H1 (cell line): Measurements from ENCODE around the gene KCNMA1. TPM values are rescaled to one million over a fixed set of nuclear protein-coding genes. Genes with fewer than 3 reads are reported as not detected.

Experiments used
- CTCF ChIA-PET: fragments of 300-600 bp; sonication (Branson Sonifier 250); formaldehyde crosslinking; loops from one replicate; lab custom pipeline; 2021; ENCODE audit not compliant: partially characterized antibody; lab: Charles Lee
- POLR2A ChIA-PET: fragments of 300-600 bp; sonication (Branson Sonifier 250); formaldehyde crosslinking; loops from one replicate; lab custom pipeline; 2021; ENCODE audit warnings: inconsistent platforms; ENCODE audit not compliant: partially characterized antibody; lab: Charles Lee
- DNase-seq, 2 experiments: peaks; one replicate each; pipeline versions ENCODE4 v3.0.0 to v3.0.0-alpha.2; 2010 to 2022; ENCODE audit warnings: low spot score in 2 of 2, low read depth in 1 of 2, mixed read lengths in 1 of 2
- FAIRE-seq: peaks from 2 replicates; lab custom pipeline; 2011; peaks lifted over from hg19 to GRCh38; lab: Jason Lieb, UNC
- H2AFZ ChIP-seq: 2 replicates; pipeline ENCODE4 v1.8.1; 2012; ENCODE audit warnings: low read length, inconsistent platforms
- H2AK5ac ChIP-seq: 2 replicates; pipeline ENCODE4 v1.6.1; 2013; ENCODE audit warnings: low read depth, low read length
- H2BK120ac ChIP-seq: replicated peaks from 2 replicates; pipeline ENCODE3; 2013; ENCODE audit warnings: low read depth, low read length, inconsistent platforms
- H2BK12ac ChIP-seq: 2 replicates; pipeline ENCODE4 v1.6.1; 2013; ENCODE audit warnings: low read depth, low read length
- H2BK15ac ChIP-seq: 2 replicates; pipeline ENCODE4 v1.6.1; 2013; ENCODE audit warnings: low read length
- H2BK20ac ChIP-seq: 2 replicates; pipeline ENCODE4 v1.6.1; 2013; ENCODE audit warnings: low read length
- H2BK5ac ChIP-seq: 2 replicates; pipeline ENCODE4 v1.6.1; 2013; ENCODE audit warnings: low read depth, low read length
- H3K14ac ChIP-seq: 2 replicates; pipeline ENCODE4 v1.6.1; 2013; ENCODE audit warnings: inconsistent platforms; ENCODE audit not compliant: insufficient read length
- H3K18ac ChIP-seq: 2 replicates; pipeline ENCODE4 v1.6.1; 2013; ENCODE audit warnings: low read length; ENCODE audit errors: extremely low read depth
- H3K23ac ChIP-seq: 2 replicates; pipeline ENCODE4 v1.6.1; 2013; ENCODE audit warnings: inconsistent platforms; ENCODE audit not compliant: insufficient read length
- H3K23me2 ChIP-seq: 2 replicates; pipeline ENCODE4 v1.6.1; 2013; ENCODE audit warnings: low read depth, low read length
- H3K27ac ChIP-seq: 2 replicates; pipeline ENCODE4 v1.6.1; 2011; ENCODE audit warnings: low read depth, low read length, inconsistent platforms
- H3K27me3 ChIP-seq, 4 experiments: replicated peaks in 1 of 4; 1 replicate in 1 of 4; 2 replicates in 3 of 4; pipeline versions ENCODE4 v1.6.1 to v1.8.1; 2011 to 2013; ENCODE audit warnings: low read length in 3 of 4, mild to moderate bottlenecking in 3 of 4, inconsistent platforms in 2 of 4, mixed read lengths in 2 of 4, moderate library complexity in 1 of 4; ENCODE audit not compliant: control insufficient read depth in 3 of 4, insufficient read depth in 3 of 4; ENCODE audit errors: extremely low read depth in 1 of 4
- H3K36me3 ChIP-seq, 4 experiments: 2 replicates each; pipeline versions ENCODE4 v1.6.1 to v1.8.1; 2011 to 2013; ENCODE audit warnings: mild to moderate bottlenecking in 4 of 4, low read length in 3 of 4, moderate library complexity in 2 of 4, control low read depth in 1 of 4, inconsistent platforms in 1 of 4; ENCODE audit not compliant: insufficient read depth in 4 of 4, control insufficient read depth in 2 of 4
- H3K4ac ChIP-seq: replicated peaks from 2 replicates; pipeline ENCODE3; 2013; ENCODE audit warnings: low read length, low read depth, mixed read lengths, inconsistent platforms; ENCODE audit not compliant: insufficient read length
- H3K4me1 ChIP-seq, 4 experiments: replicated peaks in 1 of 4; 1 replicate in 1 of 4; 2 replicates in 3 of 4; pipeline versions ENCODE4 v1.6.1 to v1.8.1; 2011 to 2013; ENCODE audit warnings: low read length in 3 of 4, inconsistent platforms in 2 of 4, mixed read lengths in 1 of 4; ENCODE audit not compliant: insufficient read depth in 4 of 4, control insufficient read depth in 3 of 4
- H3K4me2 ChIP-seq, 2 experiments: 2 replicates each; pipeline versions ENCODE4 v1.6.1 to v1.8.1; 2011 to 2013; ENCODE audit warnings: low read depth in 2 of 2, low read length in 2 of 2, control low read depth in 1 of 2, inconsistent platforms in 1 of 2, mild to moderate bottlenecking in 1 of 2; ENCODE audit not compliant: insufficient read depth in 1 of 2
- H3K4me3 ChIP-seq, 4 experiments: fragments of 200-600, 300-600 bp in 1 of 4; sonication (generic), shearing (Covaris generic), sonication (Bioruptor Twin) in 1 of 4; 2 replicates each; pipeline versions ENCODE4 v1.5.1 to v1.8.1; 2011 to 2016; ENCODE audit warnings: low read length in 4 of 4, low read depth in 3 of 4, control low read depth in 2 of 4, inconsistent platforms in 2 of 4, mild to moderate bottlenecking in 2 of 4, mixed read lengths in 1 of 4, moderate library complexity in 1 of 4; ENCODE audit not compliant: insufficient read depth in 2 of 4; ENCODE audit errors: extremely low read depth in 1 of 4
- H3K56ac ChIP-seq: replicated peaks from 2 replicates; pipeline ENCODE3; 2013; ENCODE audit warnings: low read depth, mild to moderate bottlenecking, mixed read lengths, low read length, inconsistent platforms; ENCODE audit not compliant: insufficient read length
- H3K79me1 ChIP-seq: 2 replicates; pipeline ENCODE4 v1.6.1; 2013; ENCODE audit warnings: low read depth, low read length, control low read depth
- H3K79me2 ChIP-seq, 2 experiments: 2 replicates each; pipeline versions ENCODE4 v1.6.1 to v1.8.1; 2012 to 2013; ENCODE audit warnings: low read length in 2 of 2, mild to moderate bottlenecking in 2 of 2, inconsistent platforms in 1 of 2; ENCODE audit not compliant: insufficient read depth in 2 of 2, control insufficient read depth in 1 of 2
- H3K9ac ChIP-seq, 4 experiments: replicated peaks in 1 of 4; 1 replicate in 1 of 4; 2 replicates in 3 of 4; pipeline versions ENCODE4 v1.6.1 to v1.8.1; 2011 to 2013; ENCODE audit warnings: low read depth in 3 of 4, low read length in 3 of 4, control low read depth in 2 of 4, mild to moderate bottlenecking in 2 of 4, moderate library complexity in 2 of 4, inconsistent platforms in 1 of 4; ENCODE audit errors: extremely low read depth in 1 of 4
- H3K9me3 ChIP-seq, 2 experiments: 2 replicates each; pipeline versions ENCODE4 v1.6.1 to v1.8.1; 2012 to 2013; ENCODE audit warnings: mild to moderate bottlenecking in 2 of 2, moderate library complexity in 2 of 2, control low read depth in 1 of 2, inconsistent platforms in 1 of 2, low read depth in 1 of 2, low read length in 1 of 2, mixed read lengths in 1 of 2; ENCODE audit not compliant: insufficient read depth in 2 of 2
- H4K20me1 ChIP-seq, 2 experiments: replicated peaks in 1 of 2; 2 replicates each; pipeline versions ENCODE3 to v1.8.1; 2011 to 2013; ENCODE audit warnings: inconsistent platforms in 2 of 2, low read length in 2 of 2, mild to moderate bottlenecking in 1 of 2; ENCODE audit not compliant: insufficient read depth in 2 of 2, control insufficient read depth in 1 of 2
- H4K5ac ChIP-seq: 2 replicates; pipeline ENCODE4 v1.6.1; 2013; ENCODE audit warnings: low read length, low read depth, mixed read lengths, inconsistent platforms; ENCODE audit not compliant: insufficient read length
- H4K8ac ChIP-seq: 2 replicates; pipeline ENCODE4 v1.8.0; 2013; ENCODE audit warnings: mild to moderate bottlenecking, moderate library complexity, low read length, inconsistent platforms; ENCODE audit not compliant: insufficient read depth; ENCODE audit errors: extremely low read depth
- H4K91ac ChIP-seq: replicated peaks from 2 replicates; pipeline ENCODE3; 2013; ENCODE audit warnings: low read length, mixed read lengths, inconsistent platforms; ENCODE audit not compliant: insufficient read length
- PHF8 ChIP-seq: fragments of 200-600 bp; sonication (generic); conservative IDR thresholded peaks from 2 replicates; pipeline ENCODE4 v1.7.1; 2012; ENCODE audit warnings: low read depth, mild to moderate bottlenecking, inconsistent platforms, low read length, moderate library complexity
- RFX5 ChIP-seq: IDR thresholded peaks from 2 replicates; pipeline ENCODE4 v1.6.1; 2011; ENCODE audit warnings: low read depth, low read length, improper control_type of control experiment, borderline replicate concordance
- RXRA ChIP-seq: IDR thresholded peaks from 2 replicates; pipeline ENCODE4 v1.6.1; 2011; ENCODE audit warnings: low read depth, mild to moderate bottlenecking, low read length, moderate library complexity; ENCODE audit not compliant: insufficient read depth
- TEAD4 ChIP-seq: IDR thresholded peaks from 2 replicates; pipeline ENCODE4 v1.6.1; 2012; ENCODE audit warnings: low read depth, low read length, inconsistent platforms, mixed read lengths
- WGBS, 2 experiments: shearing (Covaris generic) in 1 of 2; methylation state at CpG; one replicate each; pipeline versions ENCODE4 v1.1.6 to v1.1.7; 2013 to 2015; ENCODE audit warnings: low lambda C conversion rate in 2 of 2, mixed read lengths in 2 of 2, inconsistent platforms in 1 of 2, low coverage in 1 of 2, missing lambda C conversion rate in 1 of 2; ENCODE audit not compliant: insufficient replicate concordance in 2 of 2, insufficient coverage in 1 of 2, insufficient read length in 1 of 2; ENCODE audit errors: extremely low coverage in 1 of 2, missing lambda C conversion rate in 1 of 2; 5-methylcytosine and 5-hydroxymethylcytosine counted together
- polyA plus RNA-seq, 7 experiments: library from polyadenylated mRNA; depleted of rRNA in 3 of 7; stranded (reverse) in 5 of 7; unstranded in 2 of 7; fragments of >200 nt in 5 of 7; fragments of 200-250 nt in 2 of 7; gene quantifications; 1 replicate in 5 of 7; 2 replicates in 1 of 7; 4 replicates in 1 of 7; pipeline versions ENCODE4 v1.2.1 to v1.2.3, GENCODE V29; 2011 to 2013; ENCODE audit warnings: missing spikeins in 2 of 7, mixed read lengths in 2 of 7
- total RNA-seq: library from RNA; stranded (reverse); fragmentation: NEBNext Ultra II Directional; extraction: Animal tissue kit (Norgen Biotek cat#: 25700); gene quantifications from 2 replicates; pipeline ENCODE4 v1.2.1, GENCODE V29; 2021

KCNMA1 gene
- total and polyA plus RNA-seq, 2 of the 8 experiments (the other 6 are each of a cell fraction or from before 2014, with no cell fraction given) = 10.2 to 11.1 TPM

DNA sequence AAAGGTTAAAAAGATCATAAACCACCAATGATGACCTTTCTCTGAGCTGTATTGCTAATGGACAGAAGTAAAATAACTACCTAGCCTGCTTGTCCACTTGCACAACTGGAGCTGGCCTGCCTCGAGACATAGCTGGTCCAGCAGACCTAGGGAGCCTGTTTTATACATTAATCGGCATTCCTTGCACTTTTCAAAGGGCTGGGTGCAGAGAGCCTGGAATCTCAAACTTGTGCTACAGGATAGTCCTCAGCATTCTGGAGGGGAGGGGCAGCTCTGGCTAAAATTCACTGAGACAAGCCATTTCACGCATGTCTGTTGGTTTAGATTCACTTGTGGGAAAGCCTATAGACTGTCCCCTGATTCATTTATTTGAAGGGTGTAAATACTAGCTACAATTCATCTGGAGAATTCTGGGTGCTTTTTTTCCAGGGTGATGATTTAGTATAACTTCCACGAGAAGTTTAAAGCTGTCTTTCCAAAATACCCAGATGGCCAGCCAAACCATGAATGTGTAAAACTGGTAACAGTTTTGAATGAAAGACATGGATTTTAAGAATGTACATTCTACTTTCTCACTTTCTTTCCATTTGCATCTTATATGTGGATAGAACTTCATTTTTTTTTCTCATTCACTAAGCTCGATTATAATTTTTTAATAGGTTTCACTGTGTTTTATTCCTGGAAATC lies 389.4 kb downstream of the KCNMA1 start:
- no peak overlapping the region for H3K4me2 ChIP-seq
- H4K8ac ChIP-seq = no peak overlapping the region
- FAIRE-seq (no peak), DNase-seq (no peak)
- H3K23me2 ChIP-seq = no peaks in the 10 kb centered on the region
- H3K27me3 ChIP-seq = no peaks in the 10 kb centered on the region; a peak in 1 of 7 replicates
- no peak for TF ChIP-seq RFX5
- no peak for TF ChIP-seq PHF8
- peak; percentile 83 for TF ChIP-seq TEAD4
- TF ChIP-seq RXRA = no peak
- no peak overlapping the region for H2BK12ac ChIP-seq
- no peaks in the 10 kb centered on the region for H4K20me1 ChIP-seq
- no peaks in the 10 kb centered on the region for H3K36me3 ChIP-seq
- no peak overlapping the region for H2BK120ac ChIP-seq
- no peak overlapping the region for H3K4me3 ChIP-seq
- H3K79me1 ChIP-seq = no peaks in the 10 kb centered on the region
- ChIA-PET CTCF (interaction anchor here (0.7 to 4.6 kb wide), 13 partner anchors 16 to 469 kb away, joined by 3 to 34 read pairs (median 3); no protein-coding TSS in a partner anchor), POLR2A (no interaction called here)
- no peak overlapping the region for H2BK5ac ChIP-seq
- H2AK5ac ChIP-seq = no peak overlapping the region
- H3K56ac ChIP-seq = no peak overlapping the region
- no peaks in the 10 kb centered on the region for H3K4me1 ChIP-seq
- 85% methylated on average over 5 of the region's 5 CpGs; no CpG with 5 or more reads in 1 of the 2 experiments for WGBS, 2 experiments
- H3K14ac ChIP-seq = no peak overlapping the region
- H3K23ac ChIP-seq = no peak overlapping the region
- no peak overlapping the region for H2BK15ac ChIP-seq
- no peak overlapping the region for H3K9ac ChIP-seq
- H2AFZ ChIP-seq = no peak overlapping the region
- H4K91ac ChIP-seq = no peak overlapping the region
- no peak overlapping the region for H4K5ac ChIP-seq
- no peaks in the 10 kb centered on the region for H3K9me3 ChIP-seq
- no peak overlapping the region for H3K4ac ChIP-seq
- H3K18ac ChIP-seq = no peak overlapping the region
- no peaks in the 10 kb centered on the region for H3K79me2 ChIP-seq
- H2BK20ac ChIP-seq = no peak overlapping the region
- no peak overlapping the region for H3K27ac ChIP-seq
